Lower lobe of right lung (tissue), 2 donors: Measurements from ENCODE around the gene DLGAP4. TPM values are rescaled to one million over a fixed set of nuclear protein-coding genes. Genes with fewer than 3 reads are reported as not detected.

Source experiments
- ATAC-seq, 2 donors: fragments of 200-7000 bp; cut with Tn5 transposase; one replicate each; pipeline ENCODE4 v1.9.1; 2020 to 2022; ENCODE audit warnings: mild to moderate bottlenecking in 2 of 2, moderate library complexity in 2 of 2
- DNase-seq: peaks from one replicate; pipeline ENCODE4 v3.0.0-alpha.2; 2020
- H3K27ac ChIP-seq: fragments of 200-600 bp; one replicate; pipeline ENCODE4 v1.8.0; 2022
- H3K27me3 ChIP-seq: fragments of 200-600 bp; one replicate; pipeline ENCODE4 v1.8.0; 2022; ENCODE audit warnings: low read depth
- H3K36me3 ChIP-seq: fragments of 200-600 bp; one replicate; pipeline ENCODE4 v1.8.0; 2022; ENCODE audit warnings: mild to moderate bottlenecking
- H3K4me1 ChIP-seq: fragments of 200-600 bp; one replicate; pipeline ENCODE4 v1.8.0; 2022
- H3K4me3 ChIP-seq: fragments of 200-600 bp; one replicate; pipeline ENCODE4 v1.8.0; 2022; ENCODE audit warnings: mild to moderate bottlenecking
- H3K9me3 ChIP-seq: fragments of 200-600 bp; one replicate; pipeline ENCODE4 v1.8.0; 2022
- intact Hi-C: fragments of 100-400 bp; cut with DNase I; formaldehyde crosslinking; loops from one replicate; pipeline ENCODE4 v1.11.0; 2022
- total RNA-seq: library from RNA; stranded (reverse); fragmentation: NEBNext Ultra II Directional; extraction: Animal tissue kit (Norgen Biotek cat#: 25700); gene quantifications from one replicate; pipeline ENCODE4 v1.2.1, GENCODE V29; 2021
- TF ChIP-seq, protein P1 (sequence below): fragments of 200-600 bp; IDR thresholded peaks from one replicate; pipeline ENCODE4 v1.8.0; 2022; ENCODE audit warnings: antibody characterized with exemption, mild to moderate bottlenecking
- donor health status: DM: no; HTN: yes; CAD: no; lungs with severe emphysema.

The DLGAP4 gene
- total RNA-seq, 1 donor from 2014 or later = 59.3 TPM

DNA sequence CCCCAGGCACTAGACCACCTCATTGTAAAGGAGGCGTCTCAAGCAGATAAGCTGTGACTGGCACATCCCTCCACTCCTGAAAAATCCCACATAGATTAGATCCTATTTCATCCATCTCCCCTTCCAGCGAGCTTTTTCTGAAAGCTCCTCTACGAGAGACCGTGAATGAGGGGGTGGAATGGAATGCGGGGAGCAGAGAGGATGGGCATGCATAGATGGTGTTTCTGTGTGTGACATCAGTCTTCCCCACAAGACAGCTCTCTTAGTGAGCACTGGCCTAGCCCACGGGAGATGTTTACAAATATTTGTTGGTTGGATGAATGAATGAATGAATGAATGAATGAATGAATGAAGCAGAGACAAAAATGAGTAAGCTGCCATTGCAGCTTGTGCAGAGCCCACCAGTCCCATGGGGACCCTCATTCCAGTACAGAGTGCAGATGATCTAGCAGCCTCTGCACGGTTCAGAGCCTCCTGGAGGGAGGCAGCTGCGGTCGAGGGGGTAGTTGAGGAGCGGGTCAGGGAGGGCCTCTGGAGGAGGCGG lies 98.4 kb downstream of the DLGAP4 start:
- Histone ChIP-seq H3K27me3 (peaks cover 19% of the 10 kb centered on the region), H3K4me3 (no peak overlapping the region), H3K36me3 (no peaks in the 10 kb centered on the region), H3K9me3 (no peaks in the 10 kb centered on the region), H3K4me1 (no peaks in the 10 kb centered on the region), H3K27ac (no peak overlapping the region)
- TF ChIP-seq, protein P1, sequence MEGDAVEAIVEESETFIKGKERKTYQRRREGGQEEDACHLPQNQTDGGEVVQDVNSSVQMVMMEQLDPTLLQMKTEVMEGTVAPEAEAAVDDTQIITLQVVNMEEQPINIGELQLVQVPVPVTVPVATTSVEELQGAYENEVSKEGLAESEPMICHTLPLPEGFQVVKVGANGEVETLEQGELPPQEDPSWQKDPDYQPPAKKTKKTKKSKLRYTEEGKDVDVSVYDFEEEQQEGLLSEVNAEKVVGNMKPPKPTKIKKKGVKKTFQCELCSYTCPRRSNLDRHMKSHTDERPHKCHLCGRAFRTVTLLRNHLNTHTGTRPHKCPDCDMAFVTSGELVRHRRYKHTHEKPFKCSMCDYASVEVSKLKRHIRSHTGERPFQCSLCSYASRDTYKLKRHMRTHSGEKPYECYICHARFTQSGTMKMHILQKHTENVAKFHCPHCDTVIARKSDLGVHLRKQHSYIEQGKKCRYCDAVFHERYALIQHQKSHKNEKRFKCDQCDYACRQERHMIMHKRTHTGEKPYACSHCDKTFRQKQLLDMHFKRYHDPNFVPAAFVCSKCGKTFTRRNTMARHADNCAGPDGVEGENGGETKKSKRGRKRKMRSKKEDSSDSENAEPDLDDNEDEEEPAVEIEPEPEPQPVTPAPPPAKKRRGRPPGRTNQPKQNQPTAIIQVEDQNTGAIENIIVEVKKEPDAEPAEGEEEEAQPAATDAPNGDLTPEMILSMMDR = no peak
- DNase-seq = no peak
- no peak for ATAC-seq
- intact Hi-C loops = no loop called here

DNA sequence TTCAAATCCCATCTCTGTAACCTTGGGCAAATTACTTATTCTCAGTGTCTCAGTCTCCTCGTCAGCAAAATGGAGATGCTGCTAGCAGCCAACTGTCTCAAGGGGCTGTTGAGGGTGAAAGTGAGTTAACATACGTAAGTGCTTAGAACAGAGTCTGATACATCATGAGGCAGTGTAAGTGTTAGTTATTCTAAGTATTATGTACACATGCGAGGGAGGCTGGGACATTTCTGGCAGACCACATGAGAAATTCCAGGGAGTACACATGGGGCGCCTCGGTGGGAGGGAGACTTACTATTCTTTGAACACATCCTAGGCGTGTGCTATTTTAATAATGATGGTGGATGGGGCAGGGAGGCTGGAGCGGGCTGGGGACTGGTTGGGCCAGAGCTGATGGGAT lies 99.1 kb downstream of the DLGAP4 start:
- intact Hi-C loops = no loop called here
- DNase-seq = peak; percentile 30
- TF ChIP-seq, protein P1 = no peak
- Histone ChIP-seq H3K9me3 (no peaks in the 10 kb centered on the region), H3K27me3 (peaks cover 19% of the 10 kb centered on the region), H3K27ac (no peak overlapping the region), H3K4me1 (no peaks in the 10 kb centered on the region), H3K4me3 (no peak overlapping the region), H3K36me3 (no peaks in the 10 kb centered on the region)
- no peak for ATAC-seq

DNA sequence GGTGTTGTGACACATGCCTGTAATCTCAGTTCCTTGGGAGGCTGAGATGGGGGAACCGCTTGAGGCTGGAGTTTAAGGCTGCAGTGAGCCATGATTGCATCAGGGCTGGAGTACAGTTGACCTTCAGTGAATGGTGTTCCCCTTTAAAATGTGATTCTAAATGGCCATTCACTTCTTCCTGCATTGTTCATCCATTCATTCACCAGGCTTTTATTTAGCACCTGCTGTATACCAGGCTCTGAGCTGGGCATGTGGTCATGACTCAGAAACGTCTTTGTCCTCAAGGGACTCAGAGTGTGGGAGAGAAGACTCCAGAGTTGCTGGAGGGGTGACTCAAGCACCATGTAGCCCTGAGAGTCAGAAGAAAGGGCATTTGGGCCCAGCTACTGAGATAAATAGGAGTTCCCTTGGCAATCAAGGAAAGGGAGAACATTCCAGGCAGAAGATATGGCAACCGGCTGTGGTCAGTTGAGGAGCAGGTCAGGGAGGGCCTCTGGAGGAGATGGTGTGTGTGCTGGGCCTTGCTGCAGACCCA lies 101.1 kb downstream of the DLGAP4 start:
- intact Hi-C loops = no loop called here
- no peak overlapping the region for H3K4me3 ChIP-seq
- no peak overlapping the region for H3K27ac ChIP-seq
- TF ChIP-seq, protein P1 = no peak
- no peak for ATAC-seq
- H3K9me3 ChIP-seq = no peaks in the 10 kb centered on the region
- no peaks in the 10 kb centered on the region for H3K4me1 ChIP-seq
- H3K36me3 ChIP-seq = no peaks in the 10 kb centered on the region
- no peak for DNase-seq
- peaks cover 11% of the 10 kb centered on the region for H3K27me3 ChIP-seq

DNA sequence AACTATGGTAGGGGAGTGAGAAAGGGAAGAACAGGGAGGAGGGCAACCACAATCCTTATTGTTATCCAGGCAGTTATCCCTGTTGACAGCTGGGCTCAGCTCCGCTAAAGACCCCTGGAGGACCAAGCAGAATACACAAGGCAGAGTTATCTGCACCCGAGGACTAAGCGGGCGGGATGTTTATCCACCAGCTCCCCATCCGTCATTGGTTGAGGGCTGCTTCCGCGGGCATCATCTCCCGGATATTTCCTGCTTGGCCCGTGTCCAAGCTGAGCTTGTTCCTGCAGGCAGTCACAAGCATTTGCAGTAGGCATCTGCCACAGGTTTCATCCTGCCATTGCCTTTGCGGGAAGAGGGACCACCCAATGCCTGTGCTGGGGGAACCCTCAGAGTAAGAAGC lies 102.1 kb downstream of the DLGAP4 start:
- H3K27me3 ChIP-seq = peaks cover 7% of the 10 kb centered on the region
- no peaks in the 10 kb centered on the region for H3K9me3 ChIP-seq
- no peak overlapping the region for H3K4me3 ChIP-seq
- DNase-seq (no peak), ATAC-seq (no peak)
- TF ChIP-seq, protein P1 = no peak
- intact Hi-C loops = no loop called here
- no peaks in the 10 kb centered on the region for H3K36me3 ChIP-seq
- no peak overlapping the region for H3K27ac ChIP-seq
- H3K4me1 ChIP-seq = no peaks in the 10 kb centered on the region

DNA sequence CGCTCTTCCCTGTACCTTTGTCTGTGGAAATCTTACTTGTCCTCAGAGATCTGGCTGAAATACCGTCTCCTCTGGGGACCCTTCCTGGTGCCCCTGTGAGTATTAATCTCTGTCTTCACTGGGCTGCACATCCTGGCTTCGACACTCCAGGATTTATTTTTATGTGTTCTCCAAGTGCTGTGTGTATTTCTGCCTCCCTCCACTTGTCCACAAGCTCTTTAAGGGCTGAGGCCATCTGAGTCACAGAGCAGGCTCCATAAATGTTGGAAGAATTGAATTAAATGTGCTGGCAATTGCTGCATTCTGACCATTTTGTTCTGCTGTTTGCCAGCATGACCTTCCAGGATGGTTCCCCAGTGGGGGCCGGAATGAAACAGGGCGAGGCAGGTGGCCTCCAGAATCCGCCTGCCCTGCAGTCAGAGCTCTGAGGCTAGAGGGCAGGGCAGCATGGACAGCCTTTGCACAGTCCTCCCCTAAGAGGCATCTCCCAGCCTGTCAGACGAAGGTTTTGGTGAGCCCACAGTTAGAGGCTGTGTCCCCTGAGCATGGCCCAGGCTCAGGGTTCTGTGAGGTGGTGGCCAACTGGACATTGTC lies 105.8 kb downstream of the DLGAP4 start:
- no peak overlapping the region for H3K4me3 ChIP-seq
- no peak overlapping the region for H3K27ac ChIP-seq
- TF ChIP-seq, protein P1 = no peak
- peaks cover 3% of the 10 kb centered on the region for H3K27me3 ChIP-seq
- ATAC-seq (no peak), DNase-seq (no peak)
- no peaks in the 10 kb centered on the region for H3K36me3 ChIP-seq
- H3K9me3 ChIP-seq = no peaks in the 10 kb centered on the region
- intact Hi-C loops = no loop called here
- H3K4me1 ChIP-seq = no peaks in the 10 kb centered on the region
